ENCODE results near the gene SLC48A1. TPM values are rescaled to one million over a fixed set of nuclear protein-coding genes. Genes with fewer than 3 reads are reported as not detected.

Gene SLC48A1
- total and polyA plus RNA-seq, 2 donors (not counting 3 experiments of a cell fraction or from before 2014, with no cell fraction given): 17.3 to 20.3 TPM

- peaks cover 4% of the 10 kb centered on the region in 2 experiments for H3K36me3 ChIP-seq (ENCODE audit: control insufficient read depth in 2 of 2, extremely low read depth in 1 of 2, insufficient read depth in 2 of 2, low read length in 2 of 2)
- intact Hi-C loops (cut with micrococcal nuclease): loop anchor here (5.0 kb wide), 2 partner anchors 37 to 1447 kb away; partner anchors contain the start of gene SLC38A2
- H4K20me1 ChIP-seq (replicated peaks; ENCODE audit: control insufficient read depth, extremely low read depth, insufficient read depth, low read length): no peaks in the 10 kb centered on the region
- dilution Hi-C loops (cut with MboI; ENCODE audit: extremely low pct_ligation_motif_present, low sequenced_read_pairs): no loop called here
- FAIRE-seq (no peak), DNase-seq (ENCODE audit: low read depth, low spot score) (peak; percentile 23)
- peaks cover 57% of the 10 kb centered on the region for H3K4me1 ChIP-seq (ENCODE audit: control insufficient read depth, extremely low read depth, insufficient read depth, low read length)
- CTCF ChIA-PET: interaction anchor here (1.0 to 7.8 kb wide), 5 partner anchors 11 to 113 kb away, joined by 3 to 246 read pairs (median 23); partner anchors contain the start of gene RPAP3
- H3K9me3 ChIP-seq (replicated peaks; ENCODE audit: control insufficient read depth, insufficient read depth, low read length): no peaks in the 10 kb centered on the region
- no peaks in the 10 kb centered on the region for H3K27me3 ChIP-seq (ENCODE audit: control insufficient read depth in 2 of 2, insufficient read depth in 2 of 2, low read length in 2 of 2)
- BruUV-seq (replicated peaks): no TSS peak
- H3K9ac ChIP-seq (replicated peaks; ENCODE audit: extremely low read depth, insufficient read depth, low read length): peak overlapping the region; percentile 91
- peak overlapping the region; percentile 79 to 85 (median 84) for H3K4me3 ChIP-seq (replicated peaks in 1 of 3; ENCODE audit: insufficient read depth in 1 of 3, low read depth in 1 of 3, low read length in 3 of 3)
- H3K27ac ChIP-seq (ENCODE audit: insufficient read depth, low read depth, low read length): peak overlapping the region; percentile 87
- H3K79me2 ChIP-seq (ENCODE audit: control insufficient read depth, insufficient read depth, low read length): peaks cover 53% of the 10 kb centered on the region
- peak overlapping the region; percentile 89 for H3K4me2 ChIP-seq (ENCODE audit: insufficient read depth, low read length)
- POLR2A ChIA-PET: interaction anchor here (3.0 kb wide), 1 partner anchor 11 kb away, joined by 17 read pairs; no protein-coding TSS in a partner anchor
- H3K9me1 ChIP-seq (replicated peaks; ENCODE audit: control insufficient read depth, extremely low read depth, insufficient read depth, low read length): no peaks in the 10 kb centered on the region
- no peak overlapping the region for H2AFZ ChIP-seq (ENCODE audit: low read depth, low read length)
- TF ChIP-seq, protein P1, sequence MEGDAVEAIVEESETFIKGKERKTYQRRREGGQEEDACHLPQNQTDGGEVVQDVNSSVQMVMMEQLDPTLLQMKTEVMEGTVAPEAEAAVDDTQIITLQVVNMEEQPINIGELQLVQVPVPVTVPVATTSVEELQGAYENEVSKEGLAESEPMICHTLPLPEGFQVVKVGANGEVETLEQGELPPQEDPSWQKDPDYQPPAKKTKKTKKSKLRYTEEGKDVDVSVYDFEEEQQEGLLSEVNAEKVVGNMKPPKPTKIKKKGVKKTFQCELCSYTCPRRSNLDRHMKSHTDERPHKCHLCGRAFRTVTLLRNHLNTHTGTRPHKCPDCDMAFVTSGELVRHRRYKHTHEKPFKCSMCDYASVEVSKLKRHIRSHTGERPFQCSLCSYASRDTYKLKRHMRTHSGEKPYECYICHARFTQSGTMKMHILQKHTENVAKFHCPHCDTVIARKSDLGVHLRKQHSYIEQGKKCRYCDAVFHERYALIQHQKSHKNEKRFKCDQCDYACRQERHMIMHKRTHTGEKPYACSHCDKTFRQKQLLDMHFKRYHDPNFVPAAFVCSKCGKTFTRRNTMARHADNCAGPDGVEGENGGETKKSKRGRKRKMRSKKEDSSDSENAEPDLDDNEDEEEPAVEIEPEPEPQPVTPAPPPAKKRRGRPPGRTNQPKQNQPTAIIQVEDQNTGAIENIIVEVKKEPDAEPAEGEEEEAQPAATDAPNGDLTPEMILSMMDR (IDR thresholded peaks at IDR 0.05; ENCODE audit: extremely low read depth in 1 of 2, insufficient read depth in 1 of 2, low read depth in 1 of 2, low read length in 2 of 2): peak in 1 of 2 donors; percentile 28
- TF ChIP-seq MYC (IDR thresholded peaks at IDR 0.05; ENCODE audit: low read depth, low read length): no peak
These were observed 46.3 kb downstream of the SLC48A1 start for GRCh38 chr12:47819138-47819895.

Measured in endothelial cell of umbilical vein (primary cell).